ENCODE measurements around the gene MUC6.

The MUC6 gene

GRCh38 chr11:1049911-1050580 is 13.5 kb upstream of the MUC6 start:
- Histone ChIP-seq H3K27ac (ENCODE audit: low read length) (no peak overlapping the region), H3K4me3 (ENCODE audit: low read length) (no peak overlapping the region), H3K4me1 (ENCODE audit: low read length) (no peaks in the 10 kb centered on the region), H2AFZ (ENCODE audit: low read length) (no peak overlapping the region), H3K9me2 (replicated peaks; ENCODE audit: insufficient read depth, low read length) (no peaks in the 10 kb centered on the region), H3K27me3 (replicated peaks; ENCODE audit: insufficient read depth, low read length) (peaks cover 98% of the 10 kb centered on the region), H3K79me2 (ENCODE audit: low read length) (no peaks in the 10 kb centered on the region), H4K20me1 (ENCODE audit: insufficient read depth, low read length) (no peaks in the 10 kb centered on the region), H3K9ac (ENCODE audit: low read length) (no peak overlapping the region), H3K36me3 (replicated peaks; ENCODE audit: insufficient read depth, low read length) (no peaks in the 10 kb centered on the region), H3K9me3 (replicated peaks; ENCODE audit: insufficient read depth, low read length) (no peaks in the 10 kb centered on the region), H3F3A (ENCODE audit: insufficient read depth, low read length) (no peaks in the 10 kb centered on the region), H3K4me2 (ENCODE audit: low read depth, low read length) (no peak overlapping the region)
- TF ChIP-seq EZH2 (optimal IDR thresholded peaks at IDR 0.05; ENCODE audit: low read depth, low read length) (no peak), CTCF (IDR thresholded peaks at IDR 0.05; ENCODE audit: low read length) (no peak), EZH2phosphoT487 (IDR thresholded peaks at IDR 0.05; ENCODE audit: low read length) (no peak)
- DNase-seq: no peak

- H3K4me3 ChIP-seq (ENCODE audit: low read length): no peak overlapping the region
- H3K9me3 ChIP-seq (replicated peaks; ENCODE audit: insufficient read depth, low read length): no peaks in the 10 kb centered on the region
- H4K20me1 ChIP-seq (ENCODE audit: insufficient read depth, low read length): no peaks in the 10 kb centered on the region
- no peaks in the 10 kb centered on the region for H3K79me2 ChIP-seq (ENCODE audit: low read length)
- TF ChIP-seq EZH2phosphoT487 (IDR thresholded peaks at IDR 0.05; ENCODE audit: low read length) (no peak), CTCF (IDR thresholded peaks at IDR 0.05; ENCODE audit: low read length) (no peak), EZH2 (optimal IDR thresholded peaks at IDR 0.05; ENCODE audit: low read depth, low read length) (no peak)
- H3K4me1 ChIP-seq (ENCODE audit: low read length): no peaks in the 10 kb centered on the region
- no peak overlapping the region for H3K4me2 ChIP-seq (ENCODE audit: low read depth, low read length)
- no peaks in the 10 kb centered on the region for H3F3A ChIP-seq (ENCODE audit: insufficient read depth, low read length)
- H3K9me2 ChIP-seq (replicated peaks; ENCODE audit: insufficient read depth, low read length): no peaks in the 10 kb centered on the region
- H3K27ac ChIP-seq (ENCODE audit: low read length): no peak overlapping the region
- no peak overlapping the region for H3K9ac ChIP-seq (ENCODE audit: low read length)
- no peak overlapping the region for H2AFZ ChIP-seq (ENCODE audit: low read length)
- H3K27me3 ChIP-seq (replicated peaks; ENCODE audit: insufficient read depth, low read length): peaks cover 98% of the 10 kb centered on the region
- no peaks in the 10 kb centered on the region for H3K36me3 ChIP-seq (replicated peaks; ENCODE audit: insufficient read depth, low read length)
- DNase-seq: no peak
These were observed 12.9 kb upstream of the MUC6 start for GRCh38 chr11:1049431-1049891.

GRCh38 chr11:1049071-1049405 is 12.5 kb upstream of the MUC6 start:
- Histone ChIP-seq H3F3A (ENCODE audit: insufficient read depth, low read length) (no peaks in the 10 kb centered on the region), H3K79me2 (ENCODE audit: low read length) (no peaks in the 10 kb centered on the region), H2AFZ (ENCODE audit: low read length) (no peak overlapping the region), H3K4me1 (ENCODE audit: low read length) (no peaks in the 10 kb centered on the region), H3K4me2 (ENCODE audit: low read depth, low read length) (no peak overlapping the region), H3K4me3 (ENCODE audit: low read length) (no peak overlapping the region), H3K9me2 (replicated peaks; ENCODE audit: insufficient read depth, low read length) (no peaks in the 10 kb centered on the region), H4K20me1 (ENCODE audit: insufficient read depth, low read length) (no peaks in the 10 kb centered on the region), H3K36me3 (replicated peaks; ENCODE audit: insufficient read depth, low read length) (no peaks in the 10 kb centered on the region), H3K9me3 (replicated peaks; ENCODE audit: insufficient read depth, low read length) (no peaks in the 10 kb centered on the region), H3K9ac (ENCODE audit: low read length) (no peak overlapping the region), H3K27me3 (replicated peaks; ENCODE audit: insufficient read depth, low read length) (peaks cover 97% of the 10 kb centered on the region), H3K27ac (ENCODE audit: low read length) (no peak overlapping the region)
- TF ChIP-seq EZH2 (optimal IDR thresholded peaks at IDR 0.05; ENCODE audit: low read depth, low read length) (no peak), EZH2phosphoT487 (IDR thresholded peaks at IDR 0.05; ENCODE audit: low read length) (no peak), CTCF (IDR thresholded peaks at IDR 0.05; ENCODE audit: low read length) (no peak)
- no peak for DNase-seq
